Measurements from ENCODE around the gene ZG16. TPM values are rescaled to one million over a fixed set of nuclear protein-coding genes. Genes with fewer than 3 reads are reported as not detected.
A peak's percentile ranks its signal among the peaks of the same experiment; 100 is the strongest.

ZG16 gene
- polyA plus RNA-seq, 1 experiment, result not detected

DNA sequence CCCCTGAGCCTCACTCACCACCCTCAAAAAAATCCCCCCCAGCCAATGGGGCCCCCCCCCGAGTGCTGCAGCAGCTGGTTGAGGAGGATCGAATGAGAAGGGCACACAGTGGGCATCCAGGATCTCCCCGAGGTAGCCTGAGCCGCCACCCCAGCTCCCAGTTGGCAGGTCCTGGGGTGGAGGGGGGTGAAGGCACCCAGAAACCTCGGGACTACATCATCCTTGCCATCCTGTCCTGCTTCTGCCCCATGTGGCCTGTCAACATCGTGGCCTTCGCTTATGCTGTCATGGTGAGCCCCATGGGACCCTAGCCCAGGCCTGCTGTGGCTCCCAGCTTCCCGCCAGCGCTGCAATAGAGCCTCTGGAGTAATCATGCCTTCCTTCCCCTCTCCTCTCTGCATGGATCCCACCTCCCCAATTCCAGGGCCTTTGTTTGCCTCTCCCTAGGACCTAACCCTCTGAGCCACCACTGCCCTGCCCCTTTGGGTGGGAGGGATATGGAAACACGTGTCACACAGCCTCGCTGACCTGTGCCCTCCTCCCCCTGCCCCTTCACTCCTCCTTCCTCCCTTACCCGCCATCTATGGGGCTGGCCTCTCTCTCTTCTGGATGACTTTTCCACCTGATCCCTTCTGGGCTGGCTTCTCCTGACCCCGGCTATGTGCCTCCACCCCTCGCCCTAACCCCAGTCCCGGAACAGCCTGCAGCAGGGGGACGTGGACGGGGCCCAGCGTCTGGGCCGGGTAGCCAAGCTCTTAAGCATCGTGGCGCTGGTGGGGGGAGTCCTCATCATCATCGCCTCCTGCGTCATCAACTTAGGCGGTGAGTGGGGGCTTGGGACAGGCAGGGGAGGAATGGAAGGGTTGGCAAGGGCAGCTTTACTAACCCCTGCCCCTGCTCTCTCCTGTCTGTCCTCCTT lies 35.8 kb downstream of the ZG16 start:
- Histone ChIP-seq H3K27me3 (ENCODE audit: control insufficient read depth, insufficient read depth, low read length) (no peaks in the 10 kb centered on the region), H3K4me3 (ENCODE audit: low read depth, low read length) (no peak overlapping the region), H3K36me3 (ENCODE audit: control insufficient read depth, insufficient read depth, low read length) (peaks cover 14% of the 10 kb centered on the region)
- ChIA-PET POLR2A (interaction anchor here (0.6 kb wide), 1 partner anchor 368 kb away, joined by 10 read pairs; no protein-coding TSS in a partner anchor), CTCF (interaction anchor here (0.6 to 1.1 kb wide), 3 partner anchors 23 to 40 kb away, joined by 3 read pairs; partner anchors contain the start of gene KIF22)
- no peak for DNase-seq (ENCODE audit: low read depth)
- TF ChIP-seq, protein P1, sequence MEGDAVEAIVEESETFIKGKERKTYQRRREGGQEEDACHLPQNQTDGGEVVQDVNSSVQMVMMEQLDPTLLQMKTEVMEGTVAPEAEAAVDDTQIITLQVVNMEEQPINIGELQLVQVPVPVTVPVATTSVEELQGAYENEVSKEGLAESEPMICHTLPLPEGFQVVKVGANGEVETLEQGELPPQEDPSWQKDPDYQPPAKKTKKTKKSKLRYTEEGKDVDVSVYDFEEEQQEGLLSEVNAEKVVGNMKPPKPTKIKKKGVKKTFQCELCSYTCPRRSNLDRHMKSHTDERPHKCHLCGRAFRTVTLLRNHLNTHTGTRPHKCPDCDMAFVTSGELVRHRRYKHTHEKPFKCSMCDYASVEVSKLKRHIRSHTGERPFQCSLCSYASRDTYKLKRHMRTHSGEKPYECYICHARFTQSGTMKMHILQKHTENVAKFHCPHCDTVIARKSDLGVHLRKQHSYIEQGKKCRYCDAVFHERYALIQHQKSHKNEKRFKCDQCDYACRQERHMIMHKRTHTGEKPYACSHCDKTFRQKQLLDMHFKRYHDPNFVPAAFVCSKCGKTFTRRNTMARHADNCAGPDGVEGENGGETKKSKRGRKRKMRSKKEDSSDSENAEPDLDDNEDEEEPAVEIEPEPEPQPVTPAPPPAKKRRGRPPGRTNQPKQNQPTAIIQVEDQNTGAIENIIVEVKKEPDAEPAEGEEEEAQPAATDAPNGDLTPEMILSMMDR (IDR thresholded peaks at IDR 0.05; ENCODE audit: insufficient read depth, low read depth, low read length), result no peak

DNA sequence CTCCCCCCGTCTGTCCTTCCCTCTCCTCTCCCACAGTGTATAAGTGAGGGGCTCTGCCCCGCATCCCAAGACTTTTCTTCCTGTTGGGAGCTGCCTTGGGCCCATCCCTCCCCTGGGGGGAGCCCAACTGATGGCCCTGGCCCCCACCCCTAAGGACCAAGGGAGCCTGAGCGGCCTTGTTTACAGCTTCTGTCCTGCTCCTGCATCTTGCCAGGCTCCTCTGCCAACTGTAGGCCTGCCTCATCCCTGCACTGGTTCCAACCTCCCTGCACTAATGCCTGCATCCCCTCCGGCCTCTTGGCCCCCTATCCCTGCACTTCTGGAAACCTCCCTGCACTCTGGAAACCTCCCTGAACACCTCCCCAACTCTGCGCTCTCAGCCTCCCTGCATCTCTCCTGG lies 36.5 kb downstream of the ZG16 start:
- peaks cover 12% of the 10 kb centered on the region for H3K36me3 ChIP-seq (ENCODE audit: control insufficient read depth, insufficient read depth, low read length)
- no peaks in the 10 kb centered on the region for H3K27me3 ChIP-seq (ENCODE audit: control insufficient read depth, insufficient read depth, low read length)
- ChIA-PET CTCF (interaction anchor here (1.1 kb wide), 1 partner anchor 24 kb away, joined by 3 read pairs; the partner anchor contains the start of gene KIF22), POLR2A (no interaction called here)
- no peak for DNase-seq (ENCODE audit: low read depth)
- TF ChIP-seq, protein P1 (IDR thresholded peaks at IDR 0.05; ENCODE audit: insufficient read depth, low read depth, low read length), result no peak
- H3K4me3 ChIP-seq (ENCODE audit: low read depth, low read length), result no peak overlapping the region

DNA sequence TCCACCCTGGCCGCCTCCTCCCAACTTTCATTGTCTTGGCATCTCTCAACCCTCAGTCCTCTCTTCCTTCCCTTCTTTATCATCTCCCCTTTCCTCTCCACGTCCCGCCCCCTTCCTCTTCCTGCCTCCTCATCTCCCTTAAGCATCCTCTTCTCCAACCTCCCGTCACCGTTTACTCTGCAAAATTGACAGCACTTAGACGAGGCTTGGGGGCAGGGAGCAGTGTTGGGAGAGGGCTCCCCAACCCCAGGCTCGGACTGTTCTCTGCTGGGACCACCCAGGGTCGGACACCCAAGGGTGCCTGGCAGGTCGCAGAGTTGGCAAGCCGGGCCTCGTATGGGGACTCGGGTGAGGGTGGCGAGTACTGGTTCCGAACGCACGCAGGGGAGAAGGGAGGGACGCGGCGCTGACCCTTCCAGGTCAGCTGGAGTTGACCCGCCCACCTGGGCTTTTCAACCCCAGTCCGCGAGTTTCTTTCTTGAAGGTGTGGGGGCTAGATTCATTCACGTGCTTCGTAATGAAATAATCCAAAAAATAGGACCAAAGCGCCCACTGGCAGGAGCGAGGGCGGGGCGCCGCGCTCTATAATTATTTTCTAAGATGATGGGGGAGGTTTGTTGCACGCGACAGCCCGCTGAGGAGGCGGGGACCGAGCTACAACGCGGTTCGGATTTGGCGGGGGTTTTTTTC lies 37.1 kb downstream of the ZG16 start:
- H3K4me3 ChIP-seq (ENCODE audit: low read depth, low read length), result peak overlapping the region; percentile 85
- TF ChIP-seq, protein P1 (IDR thresholded peaks at IDR 0.05; ENCODE audit: insufficient read depth, low read depth, low read length), result no peak
- no peak for DNase-seq (ENCODE audit: low read depth)
- no peaks in the 10 kb centered on the region for H3K27me3 ChIP-seq (ENCODE audit: control insufficient read depth, insufficient read depth, low read length)
- H3K36me3 ChIP-seq (ENCODE audit: control insufficient read depth, insufficient read depth, low read length), result peaks cover 7% of the 10 kb centered on the region
- ChIA-PET CTCF (interaction anchor here (0.6 to 2.2 kb wide), 14 partner anchors 8 to 181 kb away, joined by 3 to 15 read pairs (median 3); partner anchors contain the start of genes INO80E, KIF22 and MAZ), POLR2A (interaction anchor here (0.7 to 1.2 kb wide), 4 partner anchors 8 to 274 kb away, joined by 4 to 21 read pairs (median 13); no protein-coding TSS in a partner anchor)

DNA sequence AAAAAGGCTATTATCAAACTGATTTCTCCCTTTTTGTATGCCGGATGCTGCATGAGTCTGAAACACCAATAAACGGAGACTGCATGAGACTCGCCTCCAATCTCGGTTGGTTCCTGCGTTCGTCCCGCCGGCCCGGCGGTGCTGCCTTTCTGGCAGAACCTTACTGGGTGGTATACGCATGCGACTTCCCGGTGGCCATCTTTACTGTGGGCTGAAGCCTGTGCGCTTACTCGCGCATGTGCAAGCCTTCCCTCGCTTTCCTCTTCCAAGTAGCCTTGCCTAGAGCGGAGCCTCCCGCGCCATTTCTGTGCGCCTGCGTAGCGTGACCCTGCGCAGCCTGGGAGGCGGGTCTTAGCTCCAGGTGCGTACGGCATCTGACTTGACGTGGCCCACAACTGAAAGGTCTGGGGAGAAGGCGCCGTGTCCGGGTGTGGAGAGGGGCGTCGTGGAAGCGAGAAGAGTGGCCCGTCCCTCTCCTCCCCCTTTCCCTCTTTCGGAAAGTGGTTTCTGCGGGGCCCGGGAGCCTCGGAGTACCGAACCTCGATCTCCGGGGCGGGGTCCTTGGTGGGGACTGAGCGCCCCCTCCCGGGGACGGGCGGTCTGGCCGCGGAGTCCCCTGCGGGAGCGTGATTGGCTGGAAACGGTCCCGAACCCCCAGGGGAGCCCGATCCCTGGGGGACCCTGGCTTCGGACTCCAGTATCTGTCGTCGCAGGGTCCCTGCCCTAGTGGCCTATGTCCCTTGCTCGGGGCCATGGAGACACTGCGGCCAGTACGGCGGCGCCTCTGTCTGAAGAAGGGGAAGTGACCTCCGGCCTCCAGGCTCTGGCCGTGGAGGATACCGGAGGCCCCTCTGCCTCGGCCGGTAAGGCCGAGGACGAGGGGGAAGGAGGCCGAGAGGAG lies 38.0 kb downstream of the ZG16 start, which contains the start of gene PAGR1:
PAGR1 (plus strand) TSS at position 360 of the 901 bp plus-strand sequence; CDS start at position 734, 374 bp downstream.
- peak within 1 kb of the TSS; percentile 85 for H3K4me3 ChIP-seq (ENCODE audit: low read depth, low read length)
- POLR2A ChIA-PET, result interaction anchor here (0.7 to 1.2 kb wide), 5 partner anchors 9 to 274 kb away, joined by 3 to 21 read pairs (median 5); partner anchors contain the start of gene ALDOA
- TF ChIP-seq, protein P1 (IDR thresholded peaks at IDR 0.05; ENCODE audit: insufficient read depth, low read depth, low read length), result peak; percentile 97
- peak; percentile 98 for DNase-seq (ENCODE audit: low read depth)
- CTCF ChIA-PET, result interaction anchor here (0.6 to 2.4 kb wide), 22 partner anchors 8 to 192 kb away, joined by 3 to 15 read pairs (median 3); partner anchors contain the start of genes INO80E, KIF22 and MAZ
- H3K27me3 ChIP-seq (ENCODE audit: control insufficient read depth, insufficient read depth, low read length), result no peaks in the 10 kb centered on the region
- peaks cover 5% of the 10 kb centered on the region for H3K36me3 ChIP-seq (ENCODE audit: control insufficient read depth, insufficient read depth, low read length)

Data from BJ (cell line).